LNCAP (cell line): ENCODE results near the gene ITGBL1.

Source experiments
- TF ChIP-seq, protein P1 (sequence below): fragments of 450-650 bp; IDR thresholded peaks from 2 replicates; pipeline ENCODE4 v1.5.1; 2017; ENCODE audit warnings: mild to moderate bottlenecking

The ITGBL1 gene

DNA sequence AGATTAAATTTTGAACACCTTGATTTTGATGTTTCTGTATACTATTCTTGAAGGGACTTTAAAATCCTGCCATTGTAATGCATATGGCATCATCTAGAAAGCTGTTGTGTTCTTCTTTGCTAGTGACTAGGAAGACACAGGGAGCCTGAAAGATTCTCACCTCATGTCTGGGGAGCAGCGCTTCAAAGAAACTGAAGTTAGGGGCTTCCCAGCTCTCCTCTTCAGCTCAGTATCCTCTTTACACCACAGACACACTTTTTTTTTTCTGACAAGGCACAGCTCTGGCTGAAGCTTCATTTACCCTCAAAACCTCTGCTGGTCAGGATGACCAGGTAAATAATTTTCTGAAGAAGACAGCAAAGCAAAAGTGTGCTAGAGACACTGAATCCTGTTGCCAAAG, 255.6 kb downstream of the ITGBL1 start:
- TF ChIP-seq, protein P1, sequence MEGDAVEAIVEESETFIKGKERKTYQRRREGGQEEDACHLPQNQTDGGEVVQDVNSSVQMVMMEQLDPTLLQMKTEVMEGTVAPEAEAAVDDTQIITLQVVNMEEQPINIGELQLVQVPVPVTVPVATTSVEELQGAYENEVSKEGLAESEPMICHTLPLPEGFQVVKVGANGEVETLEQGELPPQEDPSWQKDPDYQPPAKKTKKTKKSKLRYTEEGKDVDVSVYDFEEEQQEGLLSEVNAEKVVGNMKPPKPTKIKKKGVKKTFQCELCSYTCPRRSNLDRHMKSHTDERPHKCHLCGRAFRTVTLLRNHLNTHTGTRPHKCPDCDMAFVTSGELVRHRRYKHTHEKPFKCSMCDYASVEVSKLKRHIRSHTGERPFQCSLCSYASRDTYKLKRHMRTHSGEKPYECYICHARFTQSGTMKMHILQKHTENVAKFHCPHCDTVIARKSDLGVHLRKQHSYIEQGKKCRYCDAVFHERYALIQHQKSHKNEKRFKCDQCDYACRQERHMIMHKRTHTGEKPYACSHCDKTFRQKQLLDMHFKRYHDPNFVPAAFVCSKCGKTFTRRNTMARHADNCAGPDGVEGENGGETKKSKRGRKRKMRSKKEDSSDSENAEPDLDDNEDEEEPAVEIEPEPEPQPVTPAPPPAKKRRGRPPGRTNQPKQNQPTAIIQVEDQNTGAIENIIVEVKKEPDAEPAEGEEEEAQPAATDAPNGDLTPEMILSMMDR, result no peak

DNA sequence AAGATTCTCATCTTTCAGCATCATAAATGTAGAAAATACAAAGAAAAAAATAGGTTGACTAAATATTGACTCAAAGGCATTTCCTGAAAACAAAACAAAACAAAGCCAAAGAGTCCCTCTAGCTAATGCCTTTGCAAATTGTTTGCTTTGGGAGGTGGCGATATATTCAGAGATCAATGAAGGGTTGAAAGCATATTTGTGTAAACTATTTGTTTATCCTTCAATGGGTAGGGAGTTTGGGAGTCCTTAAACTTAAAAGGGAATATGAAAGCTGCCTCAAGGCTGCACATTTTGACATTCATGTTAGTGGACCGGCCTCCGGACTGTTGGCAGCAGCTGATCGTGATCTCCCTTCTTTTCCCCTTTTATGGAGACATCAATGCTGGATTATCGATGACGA, 257.5 kb downstream of the ITGBL1 start:
- TF ChIP-seq, protein P1, result no peak

DNA sequence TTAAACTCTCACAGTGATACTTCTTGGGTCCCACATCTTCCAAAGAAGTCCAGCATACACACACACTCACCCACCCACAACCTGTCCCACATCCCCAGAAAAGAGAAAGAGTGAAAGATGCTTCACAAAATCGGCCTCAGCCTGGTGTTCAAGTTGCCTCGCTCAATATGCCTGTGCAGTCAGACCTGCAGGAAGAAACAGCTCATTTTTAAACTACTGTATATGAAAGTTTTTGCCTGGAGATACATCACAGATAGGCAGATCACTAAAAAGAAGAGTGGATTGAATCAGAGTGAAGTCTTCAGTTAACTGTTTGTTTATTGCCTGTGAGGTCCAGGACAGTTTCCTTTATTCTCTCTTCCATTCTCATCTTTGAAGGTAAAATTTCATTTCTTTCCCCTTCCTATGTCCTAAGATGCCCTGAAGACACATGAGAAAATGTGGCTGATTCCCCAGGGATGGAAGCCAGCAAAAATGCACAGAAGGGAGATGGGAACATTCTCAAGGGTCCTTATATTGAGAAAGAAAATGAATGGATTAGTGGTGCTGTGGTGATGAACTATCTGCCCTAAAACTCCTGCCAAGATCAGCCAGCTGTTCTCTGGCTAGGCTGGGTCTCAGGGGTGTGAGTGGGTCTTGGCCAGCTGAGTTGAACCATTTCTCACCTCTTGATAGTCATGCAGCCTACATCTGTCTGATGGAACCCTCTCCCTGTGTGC, 259.0 kb downstream of the ITGBL1 start:
- TF ChIP-seq, protein P1, result no peak

DNA sequence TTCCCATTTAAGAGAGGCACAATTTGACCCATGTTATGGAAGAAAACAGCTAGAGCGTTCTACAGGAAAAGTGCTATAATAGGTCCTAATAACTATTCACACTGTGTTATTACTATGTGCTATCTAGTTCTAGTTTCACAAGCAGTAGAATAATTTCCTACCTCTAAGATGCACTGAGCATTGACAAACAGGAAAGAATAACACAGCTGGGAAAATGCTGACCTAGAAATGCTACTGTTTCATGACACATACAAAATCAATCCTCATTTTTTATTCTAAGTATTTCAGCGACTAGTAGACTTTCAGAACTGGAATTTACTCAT, 259.5 kb downstream of the ITGBL1 start:
- TF ChIP-seq, protein P1, result no peak

DNA sequence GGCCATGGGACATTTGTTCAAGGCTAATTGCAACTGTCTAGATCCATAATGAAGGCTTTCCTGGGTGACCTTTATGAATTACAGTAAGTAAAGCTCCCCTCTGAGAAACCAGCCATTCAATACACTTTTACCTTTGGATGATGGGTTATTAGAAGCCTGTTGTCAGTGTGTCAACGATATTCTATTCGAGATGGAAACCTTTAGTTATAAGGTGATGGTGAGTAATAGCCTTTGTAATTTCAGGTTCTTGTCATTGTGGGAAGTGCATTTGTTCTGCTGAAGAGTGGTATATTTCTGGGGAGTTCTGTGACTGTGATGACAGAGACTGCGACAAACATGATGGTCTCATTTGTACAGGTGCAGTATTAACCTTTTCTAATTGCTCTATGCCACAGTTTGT, 261.7 kb downstream of the ITGBL1 start:
- TF ChIP-seq, protein P1, result no peak

DNA sequence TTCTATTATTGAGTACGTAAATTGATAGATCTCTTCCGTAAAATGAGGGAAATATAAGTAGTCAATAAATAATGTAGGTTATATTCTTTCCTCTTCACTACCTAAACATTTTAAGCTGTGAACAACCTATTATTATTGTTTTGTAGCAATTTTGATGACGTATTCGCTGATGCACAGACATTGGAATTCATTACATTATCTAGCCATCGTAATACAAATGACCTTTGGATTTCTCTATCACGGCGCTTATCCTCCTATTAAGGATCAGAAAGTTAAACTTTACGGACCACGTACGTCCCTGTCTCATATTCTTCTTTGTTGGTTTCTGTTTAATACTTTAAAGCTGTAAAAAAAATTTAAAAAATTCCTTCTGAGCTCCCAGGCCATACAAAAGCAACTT, 264.9 kb downstream of the ITGBL1 start:
- TF ChIP-seq, protein P1, result no peak

DNA sequence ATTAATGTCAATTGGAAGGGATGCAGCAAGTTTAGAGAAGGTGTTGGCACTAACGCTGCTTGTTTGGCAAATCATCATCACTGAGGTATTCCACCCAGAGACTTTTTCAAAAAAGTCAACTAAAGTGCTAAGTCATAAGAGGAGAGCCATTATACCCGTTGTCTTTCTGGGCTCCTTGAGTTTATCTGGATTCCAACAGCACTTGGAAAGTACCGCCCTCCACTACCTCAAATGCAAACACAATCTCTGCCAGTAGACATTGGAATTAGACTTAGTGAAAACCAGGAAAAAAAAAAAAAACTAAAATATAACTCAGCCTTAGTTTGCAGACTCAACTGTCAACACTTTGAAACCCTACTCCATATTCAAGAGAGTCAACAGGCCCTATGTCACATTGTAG, 266.0 kb downstream of the ITGBL1 start:
- TF ChIP-seq, protein P1, result no peak

DNA sequence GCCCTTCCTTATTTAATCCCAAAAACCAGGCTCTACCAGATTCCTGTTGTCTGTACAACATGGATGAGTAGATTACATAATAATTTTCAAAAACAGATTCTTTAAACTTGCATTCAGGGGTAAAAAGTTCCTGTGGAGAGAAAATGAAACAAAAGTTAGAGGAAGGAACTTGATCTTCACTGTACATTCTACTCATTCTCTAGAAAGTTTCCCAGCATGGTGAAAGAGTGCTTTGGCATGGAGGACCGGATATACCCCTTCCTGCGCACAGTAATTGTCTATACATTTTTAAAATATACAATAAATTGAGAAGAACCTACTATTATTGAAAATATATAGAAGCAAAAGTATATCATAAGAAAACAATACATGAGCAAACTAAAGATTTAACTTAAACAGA, 274.2 kb downstream of the ITGBL1 start:
- TF ChIP-seq, protein P1, result no peak
